Activated CD4-positive, alpha-beta T cell treated with anti-CD3 and anti-CD28 coated beads, Interleukin-2, Interleukin-6, amounts not matched to agents 100 ng/mL and 50 ng/mL, durations not matched to agents 16 hours and 8 hours (primary cell): ENCODE results near the gene XPO4.
A peak's percentile ranks its signal among the peaks of the same experiment; 100 is the strongest.
"Not testable (repeated sequence)": the region's sequence is repeated elsewhere in the genome, so short reads cannot be mapped to it uniquely, and the experiment has no call there.

Source experiments
- DNase-seq: peaks from one replicate; pipeline ENCODE4 v3.0.0-alpha.2; 2020

The XPO4 gene

DNA sequence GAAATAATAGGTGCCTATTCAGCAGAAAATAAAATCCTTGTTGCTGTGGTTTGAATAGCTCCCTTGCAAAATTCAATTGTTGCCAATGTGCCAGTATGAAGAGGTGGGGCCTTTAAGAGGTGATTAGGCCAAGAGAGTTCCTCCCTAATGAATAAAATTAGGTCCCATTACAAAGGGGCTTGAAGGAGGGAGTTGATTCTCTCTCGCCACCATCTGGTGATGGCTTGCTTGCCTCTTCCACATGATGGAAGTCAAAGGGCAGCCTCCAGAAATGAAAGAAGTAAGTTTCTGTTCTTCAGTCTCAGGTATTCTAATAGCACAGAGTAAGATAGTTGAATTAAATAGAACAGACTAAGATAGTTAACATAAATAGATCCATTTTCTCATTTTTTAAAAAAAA is 125.8 kb downstream of the XPO4 start:
- DNase-seq, result no peak

DNA sequence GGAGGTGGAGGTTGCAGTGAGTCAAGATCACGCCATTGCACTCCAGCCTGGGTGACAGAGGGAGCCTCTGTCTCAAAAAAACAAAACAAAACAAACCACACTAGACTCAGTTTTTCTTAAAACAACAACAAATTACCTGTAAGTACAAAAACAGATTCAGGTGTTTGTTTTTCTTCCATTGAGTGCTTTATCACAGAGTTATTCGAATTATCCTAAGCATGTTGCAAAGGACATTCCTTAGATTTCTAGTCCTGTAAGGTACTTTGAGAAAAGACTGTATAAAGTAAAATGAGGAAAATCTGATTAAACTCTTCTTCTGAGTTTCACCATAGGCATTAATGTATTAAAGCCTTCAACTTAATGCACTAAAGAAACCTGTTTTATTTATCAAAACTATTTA is 126.6 kb downstream of the XPO4 start:
- DNase-seq, result no peak

DNA sequence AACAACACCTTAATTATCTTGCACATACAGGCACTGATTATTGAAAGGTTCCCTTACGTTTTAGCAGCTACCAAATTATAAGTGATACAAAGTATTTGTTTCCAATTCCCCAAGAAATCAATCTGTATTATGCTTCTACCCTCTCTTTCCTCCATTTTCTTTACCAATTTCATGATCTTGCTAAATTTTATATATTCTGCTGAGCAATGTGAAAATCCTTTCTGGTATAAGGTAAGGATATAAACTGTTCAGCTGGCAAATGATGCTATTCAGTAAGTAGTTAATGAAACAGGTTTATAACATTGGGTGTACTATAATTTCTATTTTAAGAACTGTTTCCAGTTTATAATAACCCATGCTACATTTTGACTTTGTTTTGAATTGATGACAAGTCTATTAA is 127.8 kb downstream of the XPO4 start:
- no peak for DNase-seq

GRCh38 chr13:20773194-20774080 is 129.1 kb downstream of the XPO4 start, which contains the start of gene EEF1AKMT1:
Gene EEF1AKMT1 (minus strand): TSS chr13:20773961. CDS start chr13:20757598, 16,363 bp downstream.
- peak; percentile 97 for DNase-seq

DNA sequence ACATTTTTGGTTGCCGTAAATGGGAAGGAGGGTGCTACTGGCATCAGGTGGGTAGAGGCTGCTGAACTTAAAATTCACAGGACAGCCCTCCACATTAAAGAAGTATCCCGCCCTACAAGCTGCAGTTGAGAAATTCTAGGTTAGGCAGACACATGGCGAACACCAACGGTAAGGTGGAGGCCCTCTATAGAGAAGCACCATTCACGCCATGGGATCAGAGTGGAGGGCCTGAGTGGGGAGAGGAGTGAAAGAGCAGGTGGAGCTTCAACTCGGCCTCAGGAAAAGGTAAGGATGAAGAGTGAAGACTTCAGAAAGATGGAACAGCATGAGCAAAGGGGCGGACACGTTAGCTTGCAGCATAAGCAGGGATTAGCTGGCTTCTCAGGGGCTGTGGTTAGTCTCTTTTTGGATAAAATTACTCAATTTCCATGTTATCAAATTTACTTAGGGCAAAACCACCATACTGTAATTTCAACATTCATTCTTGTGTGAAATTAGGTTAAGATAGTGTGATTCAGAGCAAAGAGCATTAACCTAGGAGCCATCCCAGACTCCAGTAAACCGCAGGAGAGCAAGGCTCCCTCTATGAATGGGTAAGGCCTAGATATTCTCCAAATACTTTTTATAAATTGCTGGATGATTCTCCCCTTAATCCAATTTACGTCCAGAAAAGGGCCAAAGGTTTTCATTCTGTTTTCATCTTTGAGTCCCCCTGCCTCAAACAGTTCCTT is 130.0 kb downstream of the XPO4 start:
- DNase-seq, result no peak

- DNase-seq, result no peak
These were observed 132.7 kb downstream of the XPO4 start for GRCh38 chr13:20769834-20770233.

- DNase-seq, result no peak
These were observed 133.5 kb downstream of the XPO4 start for GRCh38 chr13:20769091-20769490.

GRCh38 chr13:20767309-20767943 is 135.1 kb downstream of the XPO4 start:
- DNase-seq, result no peak

GRCh38 chr13:20760872-20761271 is 141.7 kb downstream of the XPO4 start:
- no peak for DNase-seq

DNA sequence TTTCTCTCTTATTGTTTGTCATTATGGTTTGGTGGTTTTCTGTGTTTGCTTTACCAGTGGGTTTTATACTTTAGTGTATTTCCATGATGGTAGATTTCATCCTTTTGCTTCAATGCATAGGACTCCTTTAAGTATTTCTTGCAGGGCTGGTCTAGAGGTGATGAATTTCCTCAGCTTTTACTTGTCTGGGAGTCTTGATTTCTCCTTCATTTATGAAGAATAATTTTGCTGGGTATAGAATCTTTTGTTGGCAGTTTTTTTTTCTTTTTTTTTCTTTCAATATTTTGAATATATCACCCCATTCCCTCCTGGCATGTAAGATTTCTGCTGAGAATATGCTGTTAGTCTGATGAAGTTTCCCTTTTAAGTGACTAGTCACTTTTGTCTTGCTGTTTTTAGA is 148.5 kb downstream of the XPO4 start:
- DNase-seq, result no peak

GRCh38 chr13:20749377-20749776 is 153.2 kb downstream of the XPO4 start:
- DNase-seq, result no peak

DNA sequence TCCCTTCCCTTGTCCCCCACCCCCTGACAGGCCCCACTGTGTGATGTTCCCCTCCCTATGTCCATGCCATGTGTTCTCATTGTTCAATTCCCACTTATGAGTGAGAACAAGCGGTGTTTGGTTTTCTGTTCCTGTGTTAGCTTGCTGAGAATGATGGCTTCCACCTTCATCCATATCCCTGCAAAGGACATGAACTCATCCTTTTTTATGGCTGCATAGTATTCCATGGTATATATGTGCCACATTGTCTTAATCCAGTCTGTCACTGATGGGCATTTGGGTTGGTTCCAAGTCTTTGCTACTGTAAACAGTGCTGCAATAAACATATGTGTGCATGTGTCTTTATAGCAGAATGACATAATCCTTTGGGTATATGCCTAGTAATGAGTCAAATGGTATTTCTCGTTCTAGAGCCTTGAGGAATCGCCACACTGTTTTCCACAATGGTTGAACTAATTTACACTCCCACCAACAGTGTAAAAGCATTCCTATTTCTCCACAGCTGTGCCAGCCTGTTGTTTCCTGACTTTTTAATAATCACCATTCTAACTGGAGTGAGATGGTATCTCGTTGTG is 158.6 kb downstream of the XPO4 start:
- not testable (repeated sequence) for DNase-seq

GRCh38 chr13:20740021-20740420 is 162.5 kb downstream of the XPO4 start:
- DNase-seq, result no peak

DNA sequence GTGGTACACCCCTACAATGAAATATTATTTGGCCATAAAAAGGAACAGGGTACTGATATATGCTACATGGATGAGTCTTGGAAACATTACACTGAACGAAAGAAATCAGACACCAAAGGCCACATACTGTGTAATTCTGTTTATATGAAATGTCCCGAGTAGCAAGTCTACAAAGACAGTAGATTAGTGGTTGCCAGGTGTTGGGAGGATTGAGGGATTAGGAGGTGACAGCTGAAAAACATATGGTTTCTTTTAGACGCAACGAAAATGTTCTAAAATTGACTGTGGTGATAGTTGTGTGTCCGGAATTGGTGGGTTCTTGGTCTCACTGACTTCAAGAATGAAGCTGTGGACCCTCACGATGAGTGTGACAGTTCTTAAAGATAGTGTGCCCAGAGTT is 163.9 kb downstream of the XPO4 start:
- DNase-seq, result no peak

GRCh38 chr13:20729633-20730585 is 172.6 kb downstream of the XPO4 start:
- no peak for DNase-seq

DNA sequence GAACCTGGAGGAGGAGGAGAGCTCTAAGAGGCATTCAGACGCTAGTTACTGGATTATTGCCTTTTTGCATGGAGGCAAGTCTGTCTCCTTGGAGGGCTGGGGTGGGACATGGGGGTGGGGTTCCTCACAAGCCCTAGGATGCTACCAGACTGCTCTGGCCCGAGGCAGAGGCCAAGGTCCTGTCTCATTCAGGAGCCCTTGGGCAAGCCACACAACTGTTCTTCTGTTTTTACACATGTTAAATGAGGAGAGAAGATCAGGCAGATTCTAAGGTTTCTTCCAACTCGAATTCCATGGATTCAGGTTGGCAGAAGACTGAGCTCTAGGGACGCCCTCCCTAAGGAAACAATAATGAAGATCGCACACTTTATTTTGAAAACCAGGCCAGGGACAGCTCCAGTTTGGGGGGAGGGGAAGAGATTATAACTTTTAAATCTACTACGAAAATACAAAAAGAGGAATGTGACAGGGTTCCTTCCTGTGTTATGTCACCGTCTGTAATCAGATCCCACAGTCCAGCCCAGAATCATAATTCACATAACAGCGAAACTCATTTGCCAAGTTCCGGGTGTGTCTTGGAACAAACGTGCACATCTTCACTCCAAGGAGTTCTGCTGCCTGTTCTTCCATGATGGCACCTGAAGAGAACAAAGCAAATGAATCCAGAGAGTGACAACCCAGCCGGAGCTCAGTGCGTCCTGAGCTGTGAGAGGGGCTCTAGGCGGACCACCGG is 173.8 kb downstream of the XPO4 start:
- DNase-seq, result no peak

- DNase-seq, result no peak
These were observed 174.7 kb downstream of the XPO4 start for GRCh38 chr13:20727856-20728255.
